K562 (cell line): ENCODE data around the gene S100P. TPM values are rescaled to one million over a fixed set of nuclear protein-coding genes. Genes with fewer than 3 reads are reported as not detected.

Source experiments
- HDAC3 ChIP-seq: fragments of 450-650 bp; IDR thresholded peaks from 2 replicates; pipeline ENCODE4 v1.6.1; 2018; ENCODE audit warnings: borderline replicate concordance, mild to moderate bottlenecking, moderate library complexity; ENCODE audit not compliant: partially characterized antibody
- KLF1 ChIP-seq: fragments of 450-650 bp; IDR thresholded peaks from 2 replicates; pipeline ENCODE4 v1.6.1; 2016; ENCODE audit warnings: missing genetic modification characterization, missing compliant biosample characterization
- L3MBTL2 ChIP-seq: fragments of 450-650 bp; IDR thresholded peaks from 2 replicates; pipeline ENCODE4 v1.6.1; 2016; ENCODE audit warnings: mild to moderate bottlenecking, moderate library complexity
- MAX ChIP-seq: sonication (generic); formaldehyde crosslinking; IDR thresholded peaks from 2 replicates; pipeline ENCODE4 v1.9.0; 2022; ENCODE audit warnings: mild to moderate bottlenecking, missing genetic modification reagents
- NCOR1 ChIP-seq: fragments of 450-650 bp; IDR thresholded peaks from 2 replicates; pipeline ENCODE4 v1.6.1; 2016; ENCODE audit warnings: mild to moderate bottlenecking, moderate library complexity
- PCBP2 ChIP-seq: fragments of 200-400 bp; formaldehyde crosslinking; IDR thresholded peaks from 2 replicates; pipeline ENCODE4 v1.6.1; 2018; ENCODE audit warnings: low read length, low read depth, mild to moderate bottlenecking, moderate library complexity; ENCODE audit not compliant: poor library complexity, severe bottlenecking
- PML ChIP-seq: IDR thresholded peaks from 2 replicates; pipeline ENCODE4 v1.6.1; 2012; ENCODE audit warnings: low read length, inconsistent platforms
- TFE3 ChIP-seq: fragments of 450-650 bp; formaldehyde crosslinking; IDR thresholded peaks from 2 replicates; pipeline ENCODE4 v1.4.0; 2020; ENCODE audit warnings: mild to moderate bottlenecking, mixed read lengths
- U2AF2 ChIP-seq: fragments of 200-400 bp; formaldehyde crosslinking; optimal IDR thresholded peaks from 2 replicates; pipeline ENCODE3; 2017; ENCODE audit warnings: low read depth, mild to moderate bottlenecking, low read length
- UBTF ChIP-seq, 2 experiments: IDR thresholded peaks; 2 replicates each; pipeline ENCODE4 v1.6.1; 2012; ENCODE audit warnings: improper control_type of control experiment in 2 of 2, low read depth in 2 of 2, low read length in 2 of 2, borderline replicate concordance in 1 of 2
- ZNF175 ChIP-seq: fragments of 200-800 bp; sonication (Bioruptor generic); IDR thresholded peaks from 2 replicates; pipeline ENCODE4 v1.6.1; 2016; ENCODE audit warnings: low read depth, mild to moderate bottlenecking, missing genetic modification characterization, missing compliant biosample characterization
- ZNF197 ChIP-seq: fragments of 200-800 bp; sonication (Bioruptor generic); IDR thresholded peaks from 2 replicates; pipeline ENCODE4 v1.6.1; 2016; ENCODE audit warnings: low read depth, missing genetic modification characterization, missing compliant biosample characterization
- ZNF512 ChIP-seq: IDR thresholded peaks from 2 replicates; pipeline ENCODE4 v1.6.1; 2016; ENCODE audit warnings: missing genetic modification characterization, missing compliant biosample characterization
- ZNF589 ChIP-seq: fragments of 200-800 bp; sonication (Bioruptor generic); IDR thresholded peaks from 2 replicates; pipeline ENCODE4 v1.6.1; 2016; ENCODE audit warnings: low read depth, missing genetic modification characterization, missing compliant biosample characterization
- ZNF609 ChIP-seq: sonication (generic); formaldehyde crosslinking; IDR thresholded peaks from 2 replicates; pipeline ENCODE4 v1.8.1; 2023; ENCODE audit warnings: missing genetic modification reagents, mild to moderate bottlenecking, borderline replicate concordance
- ZNF780A ChIP-seq: fragments of 250-450 bp; sonication (Bioruptor Pico); IDR thresholded peaks from 2 replicates; pipeline ENCODE4 v1.5.0; 2021; ENCODE audit warnings: mild to moderate bottlenecking
- polyA plus RNA-seq, 8 experiments: library from polyadenylated mRNA; depleted of rRNA in 4 of 8; stranded (reverse) in 5 of 8; unstranded in 3 of 8; fragments of >200 nt; fragmentation: Nextera tagmentation in 2 of 8; fragmentation: Illumina TruSeq in 1 of 8; extraction: Ambion mirVana in 2 of 8; extraction: Trizol in 1 of 8; gene quantifications; 2 replicates each; pipeline versions ENCODE4 v1.2.1 to v1.2.3, GENCODE V29; 2011 to 2014; ENCODE audit warnings: inconsistent platforms in 1 of 8, missing spikeins in 1 of 8
- total RNA-seq, 7 experiments: library from RNA; depleted of rRNA in 6 of 7; stranded (reverse); fragments of >200 nt in 6 of 7; fragmentation: Illumina TruSeq in 2 of 7; extraction: Trizol in 2 of 7; gene quantifications; 2 replicates each; pipeline versions ENCODE4 v1.2.1 to v1.2.3, GENCODE V29; 2011 to 2021; ENCODE audit warnings: low replicate concordance in 1 of 7

The S100P gene
- total and polyA plus RNA-seq, 9 of the 15 experiments (the other 6 are each of a cell fraction or from before 2014, with no cell fraction given): 4.1 to 23.8 (median 7.5) TPM

- TF ChIP-seq ZNF609 (CRISPR knock-in tag) (no peak), KLF1 (tag) (0 out of 2 replicates have a peak, but pooled peaks have one; percentile 30), ZNF589 (CRISPR knock-in tag) (peak; percentile 95), ZNF175 (peak; percentile 85), PML (peak; percentile 98), UBTF (IDR thresholded peaks at IDR 0.05; ENCODE audit: borderline replicate concordance in 1 of 2, low read depth in 2 of 2, low read length in 2 of 2) (peak in 1 of 2 experiments; percentile 59; a peak in 1 of 4 replicates), U2AF2 (no peak), L3MBTL2 (peak; percentile 93), MAX (peak; percentile 79), ZNF512 (tag) (no peak), ZNF197 (CRISPR knock-in tag) (peak; percentile 90), PCBP2 (no peak), NCOR1 (peak; percentile 99), TFE3 (CRISPR knock-in tag) (no peak; the same call in 1 of the 2 replicates), HDAC3 (peak; percentile 92), ZNF780A (no peak)
Observed at GRCh38 chr4:6730603-6731317, 37.1 kb downstream of the S100P start (continued).
